ENCODE data around the gene TSPO.

TSPO gene

GRCh38 chr22:43206509-43207161, 55.3 kb downstream of the TSPO start:
- no peak overlapping the region for H3K27ac ChIP-seq (ENCODE audit: low read depth, low read length)

GRCh38 chr22:43207386-43207785, 56.0 kb downstream of the TSPO start:
- Histone ChIP-seq H3K36me3 (ENCODE audit: insufficient read depth, low read length) (no peaks in the 10 kb centered on the region), H3K27me3 (ENCODE audit: insufficient read depth, low read length) (no peaks in the 10 kb centered on the region), H3K9me3 (ENCODE audit: insufficient read depth, low read depth, low read length) (no peaks in the 10 kb centered on the region), H3K9ac (ENCODE audit: low read depth, low read length) (no peak overlapping the region), H3K4me1 (ENCODE audit: insufficient read depth, low read length) (peaks cover 5% of the 10 kb centered on the region; the same call in 1 of the 2 replicates), H3K4me3 (ENCODE audit: low read length) (no peak overlapping the region), H3K27ac (ENCODE audit: low read depth, low read length) (no peak overlapping the region)
- 87% methylated on average over 13 of the region's 13 CpGs for WGBS

More at GRCh38 chr22:43206509-43207161, 55.3 kb downstream of the TSPO start:
- no peak overlapping the region for H3K4me3 ChIP-seq (ENCODE audit: low read length)
- H3K27me3 ChIP-seq (ENCODE audit: insufficient read depth, low read length) = no peaks in the 10 kb centered on the region
- H3K9ac ChIP-seq (ENCODE audit: low read depth, low read length) = no peak overlapping the region
- WGBS = 80% methylated on average over 23 of the region's 23 CpGs
- H3K9me3 ChIP-seq (ENCODE audit: insufficient read depth, low read depth, low read length) = no peaks in the 10 kb centered on the region
- no peaks in the 10 kb centered on the region for H3K36me3 ChIP-seq (ENCODE audit: insufficient read depth, low read length)
- peaks cover 5% of the 10 kb centered on the region; the same call in 1 of the 2 replicates for H3K4me1 ChIP-seq (ENCODE audit: insufficient read depth, low read length)

GRCh38 chr22:43207849-43208702, 56.7 kb downstream of the TSPO start:
- Histone ChIP-seq H3K9ac (ENCODE audit: low read depth, low read length) (no peak overlapping the region), H3K27me3 (ENCODE audit: insufficient read depth, low read length) (no peaks in the 10 kb centered on the region), H3K36me3 (ENCODE audit: insufficient read depth, low read length) (no peaks in the 10 kb centered on the region), H3K9me3 (ENCODE audit: insufficient read depth, low read depth, low read length) (no peaks in the 10 kb centered on the region), H3K4me3 (ENCODE audit: low read length) (no peak overlapping the region), H3K27ac (ENCODE audit: low read depth, low read length) (no peak overlapping the region), H3K4me1 (ENCODE audit: insufficient read depth, low read length) (no peaks in the 10 kb centered on the region)
- 93% methylated on average over 26 of the region's 26 CpGs for WGBS

- Histone ChIP-seq H3K27me3 (ENCODE audit: insufficient read depth, low read length) (no peaks in the 10 kb centered on the region), H3K36me3 (ENCODE audit: insufficient read depth, low read length) (no peaks in the 10 kb centered on the region), H3K9ac (ENCODE audit: low read depth, low read length) (no peak overlapping the region), H3K27ac (ENCODE audit: low read depth, low read length) (no peak overlapping the region), H3K4me3 (ENCODE audit: low read length) (no peak overlapping the region), H3K4me1 (ENCODE audit: insufficient read depth, low read length) (peaks cover 6% of the 10 kb centered on the region; the same call in 1 of the 2 replicates), H3K9me3 (ENCODE audit: insufficient read depth, low read depth, low read length) (no peaks in the 10 kb centered on the region)
- 91% methylated on average over 26 of the region's 26 CpGs for WGBS
Measured at GRCh38 chr22:43208703-43209522, 57.6 kb downstream of the TSPO start.

GRCh38 chr22:43209523-43209890, 58.1 kb downstream of the TSPO start:
- Histone ChIP-seq H3K4me3 (ENCODE audit: low read length) (no peak overlapping the region), H3K9me3 (ENCODE audit: insufficient read depth, low read depth, low read length) (no peaks in the 10 kb centered on the region), H3K27ac (ENCODE audit: low read depth, low read length) (no peak overlapping the region), H3K4me1 (ENCODE audit: insufficient read depth, low read length) (peaks cover 6% of the 10 kb centered on the region; the same call in 1 of the 2 replicates), H3K36me3 (ENCODE audit: insufficient read depth, low read length) (no peaks in the 10 kb centered on the region), H3K27me3 (ENCODE audit: insufficient read depth, low read length) (no peaks in the 10 kb centered on the region), H3K9ac (ENCODE audit: low read depth, low read length) (no peak overlapping the region)
- WGBS = 95% methylated on average over 15 of the region's 15 CpGs

GRCh38 chr22:43209971-43210370, 58.6 kb downstream of the TSPO start:
- H3K9ac ChIP-seq (ENCODE audit: low read depth, low read length) = no peak overlapping the region
- H3K27ac ChIP-seq (ENCODE audit: low read depth, low read length) = no peak overlapping the region
- no peaks in the 10 kb centered on the region for H3K27me3 ChIP-seq (ENCODE audit: insufficient read depth, low read length)
- H3K9me3 ChIP-seq (ENCODE audit: insufficient read depth, low read depth, low read length) = no peaks in the 10 kb centered on the region
- WGBS = 92% methylated on average over 22 of the region's 22 CpGs
- no peaks in the 10 kb centered on the region for H3K36me3 ChIP-seq (ENCODE audit: insufficient read depth, low read length)
- H3K4me3 ChIP-seq (ENCODE audit: low read length) = no peak overlapping the region
- peaks cover 6% of the 10 kb centered on the region; the same call in 1 of the 2 replicates for H3K4me1 ChIP-seq (ENCODE audit: insufficient read depth, low read length)

- Histone ChIP-seq H3K9ac (ENCODE audit: low read depth, low read length) (no peak overlapping the region), H3K4me3 (ENCODE audit: low read length) (no peak overlapping the region), H3K27ac (ENCODE audit: low read depth, low read length) (no peak overlapping the region), H3K9me3 (ENCODE audit: insufficient read depth, low read depth, low read length) (no peaks in the 10 kb centered on the region), H3K36me3 (ENCODE audit: insufficient read depth, low read length) (no peaks in the 10 kb centered on the region), H3K4me1 (ENCODE audit: insufficient read depth, low read length) (peaks cover 6% of the 10 kb centered on the region; the same call in 1 of the 2 replicates), H3K27me3 (ENCODE audit: insufficient read depth, low read length) (no peaks in the 10 kb centered on the region)
- 94% methylated on average over 34 of the region's 34 CpGs for WGBS
Measured at GRCh38 chr22:43210631-43211515, 59.5 kb downstream of the TSPO start.

- 94% methylated on average over 13 of the region's 13 CpGs for WGBS
- H3K4me3 ChIP-seq (ENCODE audit: low read length) = no peak overlapping the region
- H3K9ac ChIP-seq (ENCODE audit: low read depth, low read length) = no peak overlapping the region
- H3K27me3 ChIP-seq (ENCODE audit: insufficient read depth, low read length) = no peaks in the 10 kb centered on the region
- no peaks in the 10 kb centered on the region for H3K9me3 ChIP-seq (ENCODE audit: insufficient read depth, low read depth, low read length)
- H3K4me1 ChIP-seq (ENCODE audit: insufficient read depth, low read length) = peaks cover 6% of the 10 kb centered on the region; the same call in 1 of the 2 replicates
- no peaks in the 10 kb centered on the region for H3K36me3 ChIP-seq (ENCODE audit: insufficient read depth, low read length)
- H3K27ac ChIP-seq (ENCODE audit: low read depth, low read length) = no peak overlapping the region
Measured at GRCh38 chr22:43211941-43212433, 60.6 kb downstream of the TSPO start.

- H3K36me3 ChIP-seq (ENCODE audit: insufficient read depth, low read length) = no peaks in the 10 kb centered on the region
- peaks cover 6% of the 10 kb centered on the region for H3K4me1 ChIP-seq (ENCODE audit: insufficient read depth, low read length)
- WGBS = 93% methylated on average over 23 of the region's 23 CpGs
- no peak overlapping the region for H3K4me3 ChIP-seq (ENCODE audit: low read length)
- H3K9me3 ChIP-seq (ENCODE audit: insufficient read depth, low read depth, low read length) = no peaks in the 10 kb centered on the region
- no peaks in the 10 kb centered on the region for H3K27me3 ChIP-seq (ENCODE audit: insufficient read depth, low read length)
- no peak overlapping the region for H3K27ac ChIP-seq (ENCODE audit: low read depth, low read length)
- H3K9ac ChIP-seq (ENCODE audit: low read depth, low read length) = no peak overlapping the region
Measured at GRCh38 chr22:43212434-43212952, 61.1 kb downstream of the TSPO start.
